Fibroblast of skin of back (primary cell): Measurements from ENCODE around the gene CCNC. TPM values are rescaled to one million over a fixed set of nuclear protein-coding genes. Genes with fewer than 3 reads are reported as not detected.

ENCODE experiments used
- DNase-seq: peaks from one replicate; pipeline ENCODE4 v3.0.0-alpha.2; 2013
- polyA plus RNA-seq, 2 experiments: library from polyadenylated mRNA; unstranded; fragments of 120-200 nt; gene quantifications; one replicate each; pipeline ENCODE4 v1.2.1, GENCODE V29; 2013; ENCODE audit not compliant: insufficient read length in 2 of 2

The CCNC gene, protein sequence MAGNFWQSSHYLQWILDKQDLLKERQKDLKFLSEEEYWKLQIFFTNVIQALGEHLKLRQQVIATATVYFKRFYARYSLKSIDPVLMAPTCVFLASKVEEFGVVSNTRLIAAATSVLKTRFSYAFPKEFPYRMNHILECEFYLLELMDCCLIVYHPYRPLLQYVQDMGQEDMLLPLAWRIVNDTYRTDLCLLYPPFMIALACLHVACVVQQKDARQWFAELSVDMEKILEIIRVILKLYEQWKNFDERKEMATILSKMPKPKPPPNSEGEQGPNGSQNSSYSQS
- 55.6 TPM for polyA plus RNA-seq (2013, experiment 1 of 2; ENCODE audit: insufficient read length)
- 49.7 TPM for polyA plus RNA-seq (2013, experiment 2 of 2; ENCODE audit: insufficient read length)

DNA sequence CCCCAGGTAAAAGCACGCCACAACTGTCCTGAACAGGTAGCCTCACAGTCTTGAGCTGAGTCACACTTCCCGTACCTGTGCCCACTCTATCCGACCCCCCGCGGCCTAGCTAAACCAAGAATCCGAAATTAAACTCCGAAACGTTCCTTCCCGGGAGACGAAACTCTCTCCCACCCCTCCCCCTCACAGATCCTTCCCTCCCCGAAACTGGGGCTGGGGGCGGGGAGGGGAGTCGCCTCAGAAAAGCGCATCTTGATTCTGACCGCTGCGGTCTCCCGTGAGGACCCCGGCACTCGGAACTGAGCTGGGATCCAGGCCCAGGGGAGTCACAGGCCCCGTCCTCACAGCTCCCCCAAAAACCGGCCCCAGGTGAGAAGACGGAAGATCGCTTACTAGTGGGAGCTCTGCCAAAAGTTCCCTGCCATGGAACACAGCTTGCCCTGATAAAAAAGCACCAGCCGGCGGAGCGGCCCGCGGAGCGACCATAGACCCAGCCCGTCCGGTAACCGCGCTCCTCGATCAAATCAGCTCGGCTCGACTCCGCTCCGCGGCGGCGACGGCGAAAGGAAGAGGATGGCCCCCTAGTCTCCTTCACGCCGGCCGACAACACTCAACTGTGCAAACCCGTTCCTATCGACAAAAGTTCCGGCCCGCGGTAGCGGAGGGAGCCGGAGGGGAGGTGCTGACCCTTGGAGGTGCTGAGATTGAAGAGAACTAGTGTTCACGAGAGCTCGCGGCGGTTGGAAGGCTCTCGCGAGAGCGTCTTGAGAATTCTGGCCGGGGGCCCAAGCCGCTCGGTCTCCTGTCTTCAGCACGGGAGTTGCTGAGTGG lies at the start of gene CCNC:
Gene CCNC, minus strand, starts transcription at position 558 of the 831 bp plus-strand sequence. Its CDS starts 133 bp downstream, at position 425.
- peak; percentile 97 for DNase-seq

DNA sequence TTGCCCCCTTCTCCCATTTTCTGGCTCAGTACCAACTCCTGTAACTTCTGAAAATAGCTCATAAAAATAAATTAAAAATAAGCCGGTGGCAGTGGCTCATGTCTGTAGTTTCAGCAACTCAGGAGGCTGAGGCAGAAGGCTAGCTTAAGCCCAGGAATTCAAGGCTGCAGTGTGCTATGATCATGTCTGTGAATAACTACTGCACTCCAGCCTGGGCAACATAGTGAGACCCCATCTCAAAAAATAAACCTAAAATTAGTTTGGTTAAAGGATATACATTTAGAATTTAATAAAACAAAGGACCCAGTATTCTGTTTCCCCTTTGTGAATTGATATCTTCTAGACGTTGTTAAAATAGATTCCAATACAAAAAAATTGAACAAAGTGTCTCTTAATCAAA lies 48.7 kb upstream of the CCNC start:
- DNase-seq = no peak

DNA sequence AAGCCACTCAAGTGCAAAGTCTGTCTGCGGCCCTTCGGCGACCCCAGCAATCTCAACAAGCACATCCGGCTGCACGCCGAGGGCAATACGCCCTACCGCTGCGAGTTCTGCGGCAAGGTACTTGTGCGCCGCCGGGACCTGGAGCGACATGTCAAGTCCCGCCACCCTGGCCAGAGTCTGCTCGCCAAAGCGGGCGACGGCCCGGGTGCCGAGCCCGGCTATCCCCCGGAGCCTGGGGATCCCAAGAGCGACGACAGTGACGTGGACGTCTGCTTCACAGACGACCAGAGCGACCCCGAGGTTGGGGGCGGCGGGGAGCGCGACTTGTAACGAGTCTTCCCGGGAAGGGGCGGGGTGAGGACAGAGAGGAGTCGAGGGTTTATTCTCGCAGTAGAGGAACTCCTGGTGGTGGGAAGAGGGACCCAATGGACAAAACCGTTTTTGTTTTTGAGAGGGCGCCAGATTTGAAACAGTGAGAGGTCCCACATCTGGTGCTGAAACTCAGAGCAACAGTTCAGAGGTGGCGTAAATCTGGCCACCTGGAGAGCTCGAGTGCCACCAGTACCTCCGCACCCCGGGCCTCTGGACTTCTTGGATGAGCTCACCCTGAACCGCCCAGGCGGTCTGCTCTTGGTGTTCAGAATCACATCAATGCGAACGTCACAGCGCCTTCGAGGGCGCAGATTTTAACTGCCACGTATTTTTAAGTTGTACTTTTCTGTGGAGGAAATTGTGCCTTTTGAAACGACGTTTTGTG lies 46.1 kb upstream of the CCNC start:
- no peak for DNase-seq

- no peak for DNase-seq
These were observed 45.4 kb upstream of the CCNC start for GRCh38 chr6:99613705-99614429.

DNA sequence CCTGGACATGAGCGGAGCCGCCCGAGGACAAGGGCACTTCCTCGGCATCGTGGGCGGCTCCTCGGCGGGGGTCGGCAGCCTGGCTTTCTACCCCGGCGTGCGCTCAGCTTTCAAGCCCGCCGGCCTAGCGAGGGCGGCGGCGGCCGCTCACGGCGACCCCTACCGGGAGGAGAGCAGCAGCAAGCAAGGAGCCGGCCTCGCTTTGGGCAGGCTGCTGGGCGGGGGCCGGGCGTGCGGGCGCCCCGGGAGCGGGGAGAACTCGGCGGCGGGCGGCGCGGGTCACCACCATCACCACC lies 44.9 kb upstream of the CCNC start:
- DNase-seq = peak; percentile 39

DNA sequence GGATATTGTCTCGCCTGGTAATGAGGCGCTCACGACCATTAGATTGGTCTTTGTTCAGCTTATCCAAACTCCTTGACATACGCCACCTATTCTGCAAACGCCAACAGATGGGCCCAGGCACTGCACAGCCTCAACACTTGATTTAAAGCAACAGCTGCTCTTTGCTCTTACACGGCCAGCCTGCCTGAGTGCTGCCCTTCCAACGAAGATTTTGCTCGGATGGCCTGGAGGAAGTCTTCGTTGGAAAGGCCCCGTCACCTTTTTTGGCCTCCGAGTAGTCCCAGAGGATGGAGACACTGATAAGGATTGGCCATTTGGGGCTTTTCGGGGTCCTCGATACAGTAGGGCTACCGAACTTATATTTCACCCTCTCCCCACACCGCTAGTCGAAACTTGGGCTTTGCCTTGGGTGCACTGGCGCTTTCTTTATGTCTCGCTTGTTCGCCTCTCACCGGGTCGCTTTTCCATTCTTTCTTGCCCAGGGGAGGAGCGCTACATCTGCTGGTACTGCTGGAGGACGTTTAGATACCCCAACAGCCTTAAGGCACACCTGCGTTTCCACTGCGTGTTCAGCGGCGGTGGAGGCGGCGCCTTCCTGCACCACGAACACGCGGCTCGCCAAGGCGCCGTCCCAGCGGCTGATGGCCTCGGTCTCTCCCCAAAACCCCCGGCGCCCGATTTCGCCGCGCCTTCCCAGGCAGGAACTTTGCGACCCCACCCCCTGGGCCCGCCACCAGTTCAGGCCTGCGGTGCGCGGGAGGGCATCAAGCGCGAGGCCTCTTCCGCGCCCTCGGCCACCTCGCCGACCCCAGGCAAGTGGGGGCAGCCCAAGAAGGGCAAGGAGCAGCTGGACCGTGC lies 44.3 kb upstream of the CCNC start:
- DNase-seq = no peak

- DNase-seq = no peak
These were observed 42.7 kb upstream of the CCNC start for GRCh38 chr6:99611148-99611547.

GRCh38 chr6:99609905-99610489 lies 41.5 kb upstream of the CCNC start:
- DNase-seq = no peak

DNA sequence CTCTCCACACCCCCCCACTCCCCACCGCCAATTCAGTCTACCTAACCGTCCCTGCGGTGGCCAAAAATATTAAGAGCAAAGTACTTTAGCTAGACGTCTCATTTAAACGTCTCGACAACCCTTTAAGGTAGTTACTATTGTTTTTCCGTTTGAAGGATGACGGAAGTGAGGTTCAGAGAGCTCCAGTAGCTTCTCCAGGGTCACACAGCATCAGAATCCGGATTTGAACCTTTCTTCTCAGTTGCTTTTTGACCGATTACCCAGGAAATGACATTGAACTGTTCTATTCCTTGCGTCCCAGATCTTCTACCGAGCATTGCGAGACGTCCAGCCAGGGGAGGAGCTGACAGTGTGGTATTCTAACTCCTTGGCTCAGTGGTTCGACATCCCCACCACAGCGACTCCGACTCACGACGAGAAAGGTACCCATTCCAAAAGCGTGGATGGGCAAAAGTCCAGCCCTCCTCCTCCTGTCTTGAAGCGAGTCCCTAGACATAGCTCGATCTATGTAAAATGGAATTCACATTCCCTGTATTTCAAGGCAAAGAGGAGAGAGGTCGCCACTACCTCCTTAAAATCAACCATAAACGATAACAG lies 40.5 kb upstream of the CCNC start:
- DNase-seq = no peak

- DNase-seq = no peak
These were observed 39.8 kb upstream of the CCNC start for GRCh38 chr6:99608059-99608885.

DNA sequence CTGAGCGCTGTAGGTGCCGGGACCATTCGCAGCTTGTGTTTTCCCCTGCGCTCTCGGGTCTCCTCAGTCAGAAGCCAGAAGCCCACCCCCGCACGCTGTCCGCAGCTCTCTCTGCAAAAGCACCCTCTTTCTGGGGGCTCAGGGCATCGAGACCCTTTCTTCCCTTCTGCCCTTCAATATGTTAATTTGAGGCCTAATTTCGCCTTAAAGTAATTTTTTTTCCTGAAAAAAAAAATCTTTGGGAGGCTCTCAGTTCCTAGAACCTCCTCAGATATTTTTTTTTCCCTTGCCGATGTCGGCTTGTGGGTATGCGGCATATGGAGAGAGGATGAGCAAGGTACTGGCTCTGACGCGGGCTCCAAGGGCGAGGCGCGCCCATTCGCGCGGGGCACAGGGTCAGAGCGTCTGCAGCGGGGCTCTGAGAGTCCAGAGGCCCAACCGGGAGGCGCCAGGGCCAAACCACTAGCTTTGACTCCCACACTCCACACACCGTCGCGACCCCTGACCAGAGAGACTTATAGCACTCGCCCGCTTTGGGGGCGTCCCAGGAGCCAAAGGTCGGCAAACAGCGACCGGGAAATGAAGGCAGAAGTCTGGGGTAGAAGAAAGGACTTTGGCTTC lies 39.1 kb upstream of the CCNC start:
- DNase-seq = no peak

DNA sequence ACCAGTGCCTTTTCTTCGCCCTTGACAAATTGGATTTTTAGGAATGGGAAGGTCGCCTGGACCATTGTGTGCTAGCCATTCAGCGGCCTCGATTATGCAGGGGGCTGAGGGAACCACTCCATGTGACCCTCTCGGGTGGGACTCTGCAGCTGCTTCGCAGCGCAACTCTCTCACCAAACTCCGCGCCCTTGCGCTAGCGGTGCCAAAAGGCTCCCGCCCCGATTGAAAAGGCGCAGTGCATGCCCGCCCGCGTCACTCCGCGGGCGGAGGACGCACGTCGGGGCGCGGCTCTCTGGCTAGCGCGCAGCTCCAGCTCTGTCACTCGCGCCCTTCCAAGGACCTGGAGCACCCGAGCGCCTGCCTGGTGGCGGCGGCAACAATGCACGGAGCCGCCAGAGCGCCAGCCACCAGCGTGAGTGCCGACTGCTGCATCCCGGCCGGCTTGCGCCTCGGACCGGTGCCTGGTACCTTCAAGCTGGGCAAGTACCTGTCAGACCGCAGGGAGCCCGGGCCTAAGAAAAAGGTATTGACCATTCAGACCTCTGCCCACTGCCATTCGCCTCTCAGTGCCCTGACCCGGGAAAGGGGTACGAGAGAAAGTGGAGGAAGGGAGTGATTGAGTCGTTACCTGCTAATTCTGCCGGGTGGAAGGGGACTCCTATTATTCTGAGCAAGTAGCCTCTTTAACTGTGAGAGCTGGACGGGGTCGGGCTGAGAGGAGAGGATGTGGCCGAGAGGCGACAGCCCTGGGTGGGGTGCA lies 38.4 kb upstream of the CCNC start, which contains the start of gene PRDM13:
Gene PRDM13, plus strand, starts transcription at position 178 of the 760 bp plus-strand sequence. Its CDS starts 202 bp downstream, at position 380.
- no peak for DNase-seq

DNA sequence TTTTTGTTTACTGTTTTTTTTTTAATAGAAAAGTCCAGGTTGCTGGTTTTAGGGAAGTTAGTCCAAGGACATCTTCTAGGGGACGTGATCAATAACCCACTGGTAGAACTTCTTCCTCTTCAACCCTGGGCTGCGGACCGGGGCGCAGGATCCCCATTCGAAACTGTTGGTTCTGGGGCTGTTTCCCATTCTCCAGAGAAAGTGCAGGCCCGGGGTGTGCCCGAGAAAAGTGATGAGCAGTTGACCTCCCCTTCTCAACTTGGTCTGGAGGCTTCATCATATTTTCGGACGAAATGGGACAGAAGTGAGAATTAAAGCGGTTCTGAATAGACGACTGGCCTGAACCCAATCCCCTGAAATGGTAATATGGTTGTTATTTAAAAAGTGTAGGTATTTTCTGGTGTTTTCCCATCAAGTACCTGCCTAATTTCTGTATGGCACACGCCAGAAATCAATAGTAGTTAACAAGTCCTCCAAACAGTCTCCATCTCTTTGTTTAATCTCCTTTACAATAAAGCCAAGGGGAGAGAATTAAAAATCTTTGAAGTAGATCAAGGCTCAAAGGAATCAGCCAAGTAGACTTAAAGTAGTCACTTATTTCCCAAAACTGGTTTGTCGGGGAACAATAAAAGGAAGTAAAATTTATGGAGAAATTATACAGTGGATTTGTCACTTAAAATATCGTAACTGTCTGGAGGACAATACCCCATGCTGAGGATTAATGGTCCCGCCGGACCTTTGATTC lies 37.6 kb upstream of the CCNC start:
- DNase-seq = no peak

DNA sequence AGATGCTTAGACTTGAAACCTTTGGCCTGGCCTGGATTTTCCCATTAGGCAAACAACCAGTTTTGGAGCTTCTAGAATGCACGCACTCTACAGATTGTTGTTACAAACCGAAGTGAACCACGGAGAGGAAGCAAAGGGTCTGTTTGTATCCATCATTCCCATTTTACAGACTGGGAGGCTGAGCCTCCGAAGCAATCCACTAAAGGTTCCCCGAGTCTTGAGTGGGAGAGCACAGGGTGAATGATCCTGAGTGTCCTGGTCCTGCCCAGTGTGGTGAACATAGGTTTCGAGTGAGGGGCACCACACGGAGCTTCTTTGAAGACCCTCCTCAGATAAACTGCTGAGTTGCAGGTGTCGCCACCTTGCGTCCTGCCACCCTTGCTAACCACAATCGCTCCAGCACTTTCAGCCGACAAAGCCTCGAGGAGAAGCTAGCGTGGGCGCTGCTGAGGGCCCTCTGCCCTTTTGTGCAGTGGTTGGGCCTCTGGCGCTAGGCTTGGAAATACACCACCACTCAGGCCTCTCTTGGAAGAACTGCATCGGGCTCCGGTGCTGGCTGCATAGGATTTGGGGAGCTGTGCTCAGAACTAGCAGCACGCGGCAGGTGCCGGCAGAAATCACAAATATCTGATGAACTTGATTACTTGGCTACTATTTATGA lies 36.7 kb upstream of the CCNC start:
- no peak for DNase-seq

DNA sequence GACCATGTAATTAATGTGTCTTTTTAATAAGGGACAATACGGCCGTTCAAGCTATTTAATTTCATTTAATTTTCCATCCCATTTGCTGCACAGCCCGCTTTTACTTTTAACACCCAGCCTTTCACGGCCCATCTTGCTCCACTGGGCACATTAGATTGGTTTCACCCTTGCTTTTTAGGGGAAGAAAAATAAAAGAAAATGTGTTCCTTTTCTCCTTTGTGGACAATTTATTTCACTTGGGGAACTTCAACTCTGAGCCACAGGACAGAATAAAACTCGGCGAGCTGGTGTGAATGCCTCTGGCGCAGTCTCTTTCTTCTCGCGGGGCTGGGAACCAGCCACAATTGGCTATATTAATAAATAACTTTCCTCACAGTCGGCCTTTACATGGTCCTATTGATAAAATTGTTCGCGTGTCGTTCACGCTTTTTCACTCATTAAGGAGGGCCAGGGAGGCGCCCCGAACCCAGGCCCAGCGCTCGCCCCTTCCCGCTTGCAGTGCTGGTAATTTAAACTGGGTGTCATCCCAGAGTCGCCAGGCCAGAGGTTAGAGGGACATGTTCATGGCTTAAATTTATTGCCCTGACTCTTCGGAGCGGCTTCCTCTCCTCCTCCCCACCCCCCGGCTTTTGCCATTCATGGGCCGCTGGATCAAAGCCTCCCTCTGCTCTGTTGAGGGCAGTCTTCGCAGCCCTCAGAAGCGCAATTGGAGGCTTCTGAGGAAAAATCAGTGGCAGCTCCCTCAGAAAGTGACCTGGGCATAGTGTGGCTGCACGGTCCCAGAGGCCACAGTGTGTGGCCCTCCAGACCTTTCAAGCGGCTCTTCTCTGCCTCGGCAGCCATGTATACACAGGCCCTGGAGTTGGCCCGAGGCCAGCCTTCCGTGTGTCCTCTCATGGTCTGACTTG lies 36.0 kb upstream of the CCNC start:
- no peak for DNase-seq
